Endometrial microvascular endothelial cells (primary cell): ENCODE results near the gene LCE3C. TPM values are rescaled to one million over a fixed set of nuclear protein-coding genes. Genes with fewer than 3 reads are reported as not detected.
"Not testable (repeated sequence)": the region's sequence is repeated elsewhere in the genome, so short reads cannot be mapped to it uniquely, and the experiment has no call there.

ENCODE experiments used
- in situ Hi-C: cut with HindIII; loops from 2 replicates; pipeline ENCODE4 v1.10.0; 2017; ENCODE audit warnings: low sequenced_read_pairs, low pct_unique_long_range_greater_than_20kb; ENCODE audit errors: inconsistent ontology term
- total RNA-seq: library from RNA; depleted of rRNA; stranded (reverse); fragments of >200 nt; gene quantifications from one replicate; pipeline ENCODE4 v1.2.3, GENCODE V29; 2015; ENCODE audit errors: inconsistent ontology term

LCE3C gene, protein sequence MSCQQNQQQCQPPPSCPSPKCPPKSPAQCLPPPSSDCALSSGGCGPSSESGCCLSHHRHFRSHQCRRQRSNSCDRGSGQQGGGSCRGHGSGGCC
- total RNA-seq = not detected

- in situ Hi-C loops = no loop called here
Measured at GRCh38 chr1:152599934-152600333, at the start of gene LCE3C. Gene LCE3C, plus strand, starts transcription at chr1:152600234. Its CDS starts 498 bp downstream, at chr1:152600732.

- in situ Hi-C loops = no loop called here
Measured at GRCh38 chr1:152565115-152565514, 34.9 kb upstream of the LCE3C start.

DNA sequence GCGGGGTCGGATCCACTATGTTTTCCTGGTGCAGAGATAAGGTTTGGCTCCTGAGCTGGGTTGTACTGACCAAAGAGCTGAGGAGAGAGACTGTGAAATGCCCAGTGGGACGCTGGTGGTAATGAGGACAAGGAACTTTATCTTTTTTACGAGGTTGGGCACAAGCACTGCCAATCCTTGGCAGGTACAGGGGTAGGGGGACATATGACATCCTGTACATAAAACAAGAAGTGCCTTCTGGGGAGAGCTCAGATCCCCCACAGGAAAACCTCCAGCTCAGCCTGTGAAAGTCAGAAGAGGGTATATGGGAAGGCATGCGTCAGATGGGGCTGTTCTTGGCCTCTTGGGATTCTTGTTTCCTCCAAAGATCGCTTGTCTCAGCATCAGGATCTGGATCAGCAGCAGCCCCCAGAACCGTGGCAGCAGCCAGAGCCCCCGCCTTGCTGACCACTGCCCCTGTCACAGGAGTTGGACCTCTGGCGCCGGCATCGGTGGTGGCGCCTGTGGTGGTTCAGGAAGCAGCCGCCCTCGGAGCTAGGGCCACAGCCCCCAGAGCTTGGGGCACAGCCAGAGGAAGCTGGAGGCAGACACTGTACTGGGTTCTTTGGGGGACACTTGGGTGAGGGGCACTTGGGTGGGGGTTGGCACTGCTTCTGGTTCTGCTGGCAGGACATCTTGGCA is 34.4 kb upstream of the LCE3C start:
- in situ Hi-C loops = no loop called here

- in situ Hi-C loops = no loop called here
Measured at GRCh38 chr1:152566681-152567080, 33.4 kb upstream of the LCE3C start, which contains the start of gene LCE3E. Gene LCE3E, minus strand, starts transcription at chr1:152566780. Its CDS starts 572 bp downstream, at chr1:152566208.

GRCh38 chr1:152577168-152577567 is 22.9 kb upstream of the LCE3C start:
- in situ Hi-C loops = no loop called here

GRCh38 chr1:152579526-152579925 is 20.5 kb upstream of the LCE3C start:
- in situ Hi-C loops = not testable (repeated sequence)

- in situ Hi-C loops = no loop called here
Measured at GRCh38 chr1:152580433-152580832, 19.6 kb upstream of the LCE3C start, which contains the start of gene LCE3D. Gene LCE3D, minus strand, starts transcription at chr1:152580516. Its CDS starts 580 bp downstream, at chr1:152579936.

- in situ Hi-C loops = no loop called here
Measured at GRCh38 chr1:152582647-152583046, 17.4 kb upstream of the LCE3C start.

GRCh38 chr1:152585586-152585985 is 14.4 kb upstream of the LCE3C start:
- in situ Hi-C loops = no loop called here

DNA sequence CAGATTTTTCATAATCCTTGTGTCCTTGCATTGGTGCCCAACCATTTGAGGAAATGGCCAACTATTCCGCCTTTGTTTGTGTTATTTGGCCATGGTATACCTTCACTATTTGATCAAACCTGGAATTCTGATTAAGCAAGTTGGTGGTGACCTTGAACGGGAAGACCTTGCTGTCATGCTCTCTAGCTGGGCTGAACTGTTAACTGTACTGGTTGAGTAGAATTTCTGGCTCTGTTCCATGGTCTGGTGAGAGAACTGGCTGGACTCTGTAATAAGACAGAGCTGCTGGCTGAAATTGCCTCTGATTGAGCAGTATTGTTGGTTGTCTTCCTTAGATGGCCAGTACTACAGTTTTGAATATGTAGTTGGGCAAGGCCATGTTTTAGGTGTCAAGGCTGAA is 3.0 kb upstream of the LCE3C start:
- in situ Hi-C loops = no loop called here

GRCh38 chr1:152613511-152613910 is 13.5 kb downstream of the LCE3C start, which contains the start of gene LCE3B:
Gene LCE3B, plus strand, starts transcription at chr1:152613811. Its CDS starts 0 bp downstream, at chr1:152613811.
- in situ Hi-C loops = no loop called here

DNA sequence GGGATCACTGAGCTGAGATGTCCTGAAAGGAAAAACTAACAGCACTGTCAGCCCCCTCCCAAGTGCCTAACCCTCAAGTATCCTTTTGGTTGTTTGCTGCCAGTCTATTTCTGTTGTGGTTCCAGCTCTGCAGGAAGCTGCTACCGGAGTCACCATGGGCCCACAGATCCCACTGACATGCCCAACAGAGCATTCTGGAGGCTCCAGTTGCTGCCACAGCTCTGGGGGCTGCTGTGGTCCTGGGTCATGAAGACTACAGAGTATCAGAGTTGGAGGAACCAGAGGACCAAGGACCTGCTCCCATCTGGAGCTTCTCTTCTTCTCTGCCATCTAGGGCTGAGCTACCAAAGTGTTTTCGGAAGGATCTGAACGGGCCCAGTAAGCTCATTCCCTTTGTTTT is 22.0 kb downstream of the LCE3C start:
- in situ Hi-C loops = no loop called here

GRCh38 chr1:152622803-152623202 is 22.8 kb downstream of the LCE3C start, which contains the start of gene LCE3A:
Gene LCE3A, minus strand, starts transcription at chr1:152623103. Its CDS starts 0 bp downstream, at chr1:152623103.
- in situ Hi-C loops = no loop called here

GRCh38 chr1:152623203-152623844 is 23.3 kb downstream of the LCE3C start:
- in situ Hi-C loops = no loop called here

DNA sequence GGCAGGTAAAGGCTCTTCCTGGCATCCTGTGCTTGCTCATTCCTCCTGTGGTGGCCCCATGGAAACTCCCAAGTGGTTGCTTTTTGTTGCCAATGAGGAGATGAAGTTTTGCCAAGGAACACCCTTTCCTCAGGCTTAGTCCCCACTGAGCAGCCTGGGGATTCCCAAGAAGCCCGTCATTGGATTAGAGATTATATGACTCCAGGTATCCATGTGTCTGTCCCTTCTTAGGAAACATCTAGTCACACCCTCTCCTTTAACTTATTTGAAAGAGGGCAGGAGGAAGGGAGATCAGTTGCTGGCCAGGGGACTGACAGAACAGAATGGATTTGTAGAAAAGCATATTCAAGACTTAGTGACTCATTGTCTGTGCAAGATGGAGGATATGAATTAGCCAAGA is 26.7 kb downstream of the LCE3C start:
- in situ Hi-C loops = no loop called here

DNA sequence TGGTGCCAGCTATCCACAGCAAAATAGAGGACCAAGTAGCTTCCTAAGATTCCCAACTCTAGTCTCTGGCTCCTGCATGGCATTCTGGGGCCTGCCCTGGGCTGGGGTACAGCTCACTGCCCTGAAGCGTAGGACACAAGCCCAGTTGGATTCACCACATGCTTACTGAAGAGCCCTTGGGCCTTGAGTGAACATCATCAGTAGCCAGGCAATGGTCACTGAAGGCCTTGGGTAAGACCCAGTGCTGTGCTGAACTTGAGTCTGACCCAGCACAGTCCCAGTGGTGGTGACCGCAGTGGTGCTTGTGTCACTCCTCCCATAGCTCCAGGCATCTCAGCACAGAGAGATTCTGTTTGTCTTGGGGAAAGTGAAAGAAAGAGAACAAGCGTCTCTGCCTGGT is 30.6 kb downstream of the LCE3C start:
- in situ Hi-C loops = no loop called here

DNA sequence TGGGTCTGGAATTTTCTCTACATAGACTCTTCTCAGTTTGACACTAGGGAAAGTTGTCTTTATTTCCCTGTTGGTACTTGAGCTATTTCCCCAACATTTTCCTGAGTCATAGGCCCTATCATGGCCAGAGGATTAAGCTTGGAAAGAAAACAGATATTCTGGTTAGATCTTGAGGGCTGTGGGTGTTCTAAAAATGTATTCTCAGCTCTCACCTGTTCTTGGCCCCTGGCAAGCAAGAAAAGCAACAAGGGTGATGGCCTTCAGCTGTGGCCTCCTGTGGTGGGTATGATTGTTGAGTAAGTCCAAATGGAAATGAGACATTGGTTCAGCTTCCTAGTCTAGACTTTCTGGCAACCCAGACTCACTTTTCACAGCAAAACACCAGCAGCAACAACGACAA is 40.3 kb downstream of the LCE3C start:
- in situ Hi-C loops = no loop called here

DNA sequence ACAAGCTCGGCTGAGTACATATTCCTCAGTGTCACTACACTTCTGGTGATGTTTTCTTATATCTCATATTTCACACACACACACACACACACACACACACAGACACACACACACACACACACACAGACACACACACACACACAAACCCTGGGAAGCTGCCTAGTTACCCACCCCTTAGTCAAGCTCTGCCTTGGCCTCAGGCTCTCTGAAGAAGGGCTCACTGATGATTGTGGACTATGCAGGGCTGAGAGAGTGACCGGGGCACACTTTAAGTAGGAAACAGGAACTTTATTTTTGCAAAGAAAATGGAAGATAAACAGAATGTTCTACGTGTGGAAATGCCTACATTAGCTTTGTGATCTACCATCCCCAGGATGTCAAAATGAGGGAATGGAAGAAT is 43.9 kb downstream of the LCE3C start:
- in situ Hi-C loops = no loop called here

DNA sequence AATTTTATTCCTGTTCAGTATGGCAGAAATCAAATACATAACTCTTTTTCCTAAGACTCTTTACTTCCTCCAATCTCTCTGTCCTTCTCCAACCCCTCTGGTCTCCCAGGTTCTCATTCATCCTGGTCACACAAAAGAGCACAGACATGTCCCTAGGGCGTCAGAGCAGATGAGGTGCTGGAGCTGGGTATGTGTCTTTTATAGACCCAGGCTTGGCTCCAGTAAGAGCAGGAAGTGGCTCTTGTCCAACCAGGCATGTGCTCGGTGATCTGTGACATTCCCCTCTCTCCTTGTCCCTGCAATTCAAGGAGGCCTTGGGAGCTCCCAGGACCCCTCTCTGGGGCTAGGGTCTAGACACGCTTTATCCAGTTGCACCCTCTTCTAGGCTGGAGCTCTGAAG is 45.1 kb downstream of the LCE3C start:
- in situ Hi-C loops = no loop called here

- in situ Hi-C loops = no loop called here
Measured at GRCh38 chr1:152646656-152647055, 46.6 kb downstream of the LCE3C start.
